ENCODE results near the gene RPL19.
A peak's percentile ranks its signal among the peaks of the same experiment; 100 is the strongest.

RPL19 gene

GRCh38 chr17:39197380-39198185, 2.5 kb upstream of the RPL19 start, which contains the start of gene CACNB1:
Gene CACNB1, minus strand, starts transcription at chr17:39197669. Its CDS starts 174 bp downstream, at chr17:39197495.
- Histone ChIP-seq H3K4me3 (ENCODE audit: low read depth, low read length) (peak within 1 kb of the TSS; percentile 95), H2AFZ (ENCODE audit: low read length, unreplicated experiment) (peak within 1 kb of the TSS; percentile 61), H3K27me3 (ENCODE audit: insufficient read depth, low read length) (no peaks in the 10 kb centered on the region), H3K27ac (ENCODE audit: low read depth, low read length) (no peak within 1 kb of the TSS), H3K36me3 (ENCODE audit: insufficient read depth, low read length) (peaks cover 17% of the 10 kb centered on the region; the same call in 1 of the 2 replicates), H3K79me2 (ENCODE audit: control insufficient read depth, insufficient read depth, low read length, unreplicated experiment) (peaks cover 61% of the 10 kb centered on the region), H3K4me1 (ENCODE audit: control insufficient read depth, insufficient read depth, low read length, unreplicated experiment) (peaks cover 37% of the 10 kb centered on the region)

GRCh38 chr17:39198186-39198566, 1.9 kb upstream of the RPL19 start:
- no peak overlapping the region for H3K27ac ChIP-seq (ENCODE audit: low read depth, low read length)
- H3K4me1 ChIP-seq (ENCODE audit: control insufficient read depth, insufficient read depth, low read length, unreplicated experiment): peaks cover 41% of the 10 kb centered on the region
- H2AFZ ChIP-seq (ENCODE audit: low read length, unreplicated experiment): peak overlapping the region; percentile 61
- no peaks in the 10 kb centered on the region for H3K27me3 ChIP-seq (ENCODE audit: insufficient read depth, low read length)
- peaks cover 60% of the 10 kb centered on the region for H3K79me2 ChIP-seq (ENCODE audit: control insufficient read depth, insufficient read depth, low read length, unreplicated experiment)
- peaks cover 20% of the 10 kb centered on the region for H3K36me3 ChIP-seq (ENCODE audit: insufficient read depth, low read length)
- peak overlapping the region; percentile 95; the same call in 1 of the 2 replicates for H3K4me3 ChIP-seq (ENCODE audit: low read depth, low read length)

- Histone ChIP-seq H2AFZ (ENCODE audit: low read length, unreplicated experiment) (peak overlapping the region; percentile 71), H3K4me1 (ENCODE audit: control insufficient read depth, insufficient read depth, low read length, unreplicated experiment) (peaks cover 32% of the 10 kb centered on the region)
These were observed 338 bp upstream of the RPL19 start for GRCh38 chr17:39199820-39200069.

GRCh38 chr17:39200957-39201510, 951 bp downstream of the RPL19 start:
- Histone ChIP-seq H3K4me3 (ENCODE audit: low read depth, low read length) (peak overlapping the region; percentile 84), H3K36me3 (ENCODE audit: insufficient read depth, low read length) (peaks cover 31% of the 10 kb centered on the region), H2AFZ (ENCODE audit: low read length, unreplicated experiment) (no peak overlapping the region), H3K27me3 (ENCODE audit: insufficient read depth, low read length) (no peaks in the 10 kb centered on the region), H3K4me1 (ENCODE audit: control insufficient read depth, insufficient read depth, low read length, unreplicated experiment) (peaks cover 19% of the 10 kb centered on the region), H3K79me2 (ENCODE audit: control insufficient read depth, insufficient read depth, low read length, unreplicated experiment) (peaks cover 32% of the 10 kb centered on the region), H3K27ac (ENCODE audit: low read depth, low read length) (peak overlapping the region; percentile 90)

More at GRCh38 chr17:39199820-39200069, 338 bp upstream of the RPL19 start:
- Histone ChIP-seq H3K79me2 (ENCODE audit: control insufficient read depth, insufficient read depth, low read length, unreplicated experiment) (peaks cover 45% of the 10 kb centered on the region), H3K27ac (ENCODE audit: low read depth, low read length) (peak overlapping the region; percentile 90), H3K36me3 (ENCODE audit: insufficient read depth, low read length) (peaks cover 27% of the 10 kb centered on the region), H3K27me3 (ENCODE audit: insufficient read depth, low read length) (no peaks in the 10 kb centered on the region), H3K4me3 (ENCODE audit: low read depth, low read length) (peak overlapping the region; percentile 84)

- peaks cover 31% of the 10 kb centered on the region for H3K36me3 ChIP-seq (ENCODE audit: insufficient read depth, low read length)
- no peak overlapping the region for H2AFZ ChIP-seq (ENCODE audit: low read length, unreplicated experiment)
- peaks cover 27% of the 10 kb centered on the region for H3K79me2 ChIP-seq (ENCODE audit: control insufficient read depth, insufficient read depth, low read length, unreplicated experiment)
- H3K27me3 ChIP-seq (ENCODE audit: insufficient read depth, low read length): no peaks in the 10 kb centered on the region
- peaks cover 28% of the 10 kb centered on the region for H3K4me1 ChIP-seq (ENCODE audit: control insufficient read depth, insufficient read depth, low read length, unreplicated experiment)
- no peak overlapping the region for H3K4me3 ChIP-seq (ENCODE audit: low read depth, low read length)
- H3K27ac ChIP-seq (ENCODE audit: low read depth, low read length): no peak overlapping the region
These were observed 4.2 kb downstream of the RPL19 start for GRCh38 chr17:39204245-39204644.

- peaks cover 31% of the 10 kb centered on the region for H3K36me3 ChIP-seq (ENCODE audit: insufficient read depth, low read length)
- H3K4me1 ChIP-seq (ENCODE audit: control insufficient read depth, insufficient read depth, low read length, unreplicated experiment): peaks cover 31% of the 10 kb centered on the region
These were observed 5.0 kb downstream of the RPL19 start for GRCh38 chr17:39205112-39205526.

GRCh38 chr17:39208136-39208535, 8.1 kb downstream of the RPL19 start:
- Histone ChIP-seq H3K4me3 (ENCODE audit: low read depth, low read length) (no peak overlapping the region), H3K79me2 (ENCODE audit: control insufficient read depth, insufficient read depth, low read length, unreplicated experiment) (no peaks in the 10 kb centered on the region), H3K4me1 (ENCODE audit: control insufficient read depth, insufficient read depth, low read length, unreplicated experiment) (peaks cover 16% of the 10 kb centered on the region), H3K27ac (ENCODE audit: low read depth, low read length) (no peak overlapping the region), H3K36me3 (ENCODE audit: insufficient read depth, low read length) (peaks cover 11% of the 10 kb centered on the region; the same call in 1 of the 2 replicates), H3K27me3 (ENCODE audit: insufficient read depth, low read length) (no peaks in the 10 kb centered on the region), H2AFZ (ENCODE audit: low read length, unreplicated experiment) (no peak overlapping the region)

More at GRCh38 chr17:39205112-39205526, 5.0 kb downstream of the RPL19 start:
- H2AFZ ChIP-seq (ENCODE audit: low read length, unreplicated experiment): no peak overlapping the region
- no peak overlapping the region for H3K4me3 ChIP-seq (ENCODE audit: low read depth, low read length)
- H3K27ac ChIP-seq (ENCODE audit: low read depth, low read length): no peak overlapping the region
- H3K27me3 ChIP-seq (ENCODE audit: insufficient read depth, low read length): no peaks in the 10 kb centered on the region
- peaks cover 26% of the 10 kb centered on the region for H3K79me2 ChIP-seq (ENCODE audit: control insufficient read depth, insufficient read depth, low read length, unreplicated experiment)

- no peak overlapping the region for H2AFZ ChIP-seq (ENCODE audit: low read length, unreplicated experiment)
- H3K4me1 ChIP-seq (ENCODE audit: control insufficient read depth, insufficient read depth, low read length, unreplicated experiment): peaks cover 16% of the 10 kb centered on the region
- H3K79me2 ChIP-seq (ENCODE audit: control insufficient read depth, insufficient read depth, low read length, unreplicated experiment): no peaks in the 10 kb centered on the region
- H3K27me3 ChIP-seq (ENCODE audit: insufficient read depth, low read length): no peaks in the 10 kb centered on the region
- peak overlapping the region; percentile 72; the same call in 1 of the 2 replicates for H3K4me3 ChIP-seq (ENCODE audit: low read depth, low read length)
- peaks cover 7% of the 10 kb centered on the region; the same call in 1 of the 2 replicates for H3K36me3 ChIP-seq (ENCODE audit: insufficient read depth, low read length)
- no peak overlapping the region for H3K27ac ChIP-seq (ENCODE audit: low read depth, low read length)
These were observed 8.8 kb downstream of the RPL19 start for GRCh38 chr17:39208893-39209292.

GRCh38 chr17:39209317-39210092, 9.4 kb downstream of the RPL19 start:
- H2AFZ ChIP-seq (ENCODE audit: low read length, unreplicated experiment): peak overlapping the region; percentile 37
- peak overlapping the region; percentile 72 for H3K4me3 ChIP-seq (ENCODE audit: low read depth, low read length)
- H3K27me3 ChIP-seq (ENCODE audit: insufficient read depth, low read length): no peaks in the 10 kb centered on the region
- peaks cover 16% of the 10 kb centered on the region for H3K4me1 ChIP-seq (ENCODE audit: control insufficient read depth, insufficient read depth, low read length, unreplicated experiment)
- no peak overlapping the region for H3K27ac ChIP-seq (ENCODE audit: low read depth, low read length)
- no peaks in the 10 kb centered on the region for H3K79me2 ChIP-seq (ENCODE audit: control insufficient read depth, insufficient read depth, low read length, unreplicated experiment)
- 0 out of 2 replicates have a peak, but pooled peaks cover 4% of the 10 kb centered on the region for H3K36me3 ChIP-seq (ENCODE audit: insufficient read depth, low read length)

GRCh38 chr17:39210093-39210434, 10.0 kb downstream of the RPL19 start:
- Histone ChIP-seq H3K36me3 (ENCODE audit: insufficient read depth, low read length) (0 out of 2 replicates have a peak, but pooled peaks cover 1% of the 10 kb centered on the region), H3K79me2 (ENCODE audit: control insufficient read depth, insufficient read depth, low read length, unreplicated experiment) (no peaks in the 10 kb centered on the region), H2AFZ (ENCODE audit: low read length, unreplicated experiment) (no peak overlapping the region), H3K4me1 (ENCODE audit: control insufficient read depth, insufficient read depth, low read length, unreplicated experiment) (peaks cover 16% of the 10 kb centered on the region), H3K27me3 (ENCODE audit: insufficient read depth, low read length) (no peaks in the 10 kb centered on the region), H3K4me3 (ENCODE audit: low read depth, low read length) (peak overlapping the region; percentile 72), H3K27ac (ENCODE audit: low read depth, low read length) (no peak overlapping the region)
